ENCODE data around the gene PPP1R3G.

- no peak for TF ChIP-seq CTCF (optimal IDR thresholded peaks at IDR 0.05 in 1 of 3, IDR thresholded peaks at IDR 0.05 in 1 of 3, conservative IDR thresholded peaks at IDR 0.05 in 1 of 3; ENCODE audit: extremely low read depth in 1 of 3, insufficient read depth in 2 of 3, low read length in 3 of 3)
- TF ChIP-seq EZH2 (IDR thresholded peaks at IDR 0.05; ENCODE audit: low read length): no peak
Measured at GRCh38 chr6:5079692-5080091, 5.4 kb upstream of the PPP1R3G start.

Measured in keratinocyte (primary cell).